Glutamatergic neuron (in vitro differentiated cells): ENCODE measurements around the gene GRB7. TPM values are rescaled to one million over a fixed set of nuclear protein-coding genes. Genes with fewer than 3 reads are reported as not detected.
"Not testable (repeated sequence)": the region's sequence is repeated elsewhere in the genome, so short reads cannot be mapped to it uniquely, and the experiment has no call there.

Experiments
- DNase-seq: peaks from one replicate; pipeline ENCODE4 v3.0.0; 2022
- H3K27ac Mint-ChIP-seq: one replicate; pipeline ENCODE4 v1.8.0; 2020; ENCODE audit warnings: mild to moderate bottlenecking, mixed read lengths, inconsistent platforms; ENCODE audit not compliant: unreplicated experiment
- H3K27me3 Mint-ChIP-seq: one replicate; pipeline ENCODE4 v1.8.0; 2020; ENCODE audit warnings: mild to moderate bottlenecking, moderate library complexity, mixed read lengths, inconsistent platforms; ENCODE audit not compliant: unreplicated experiment
- H3K36me3 Mint-ChIP-seq: one replicate; pipeline ENCODE4 v1.8.0; 2020; ENCODE audit warnings: mild to moderate bottlenecking, mixed read lengths, inconsistent platforms; ENCODE audit not compliant: unreplicated experiment
- H3K4me1 Mint-ChIP-seq: one replicate; pipeline ENCODE4 v1.8.0; 2020; ENCODE audit warnings: mild to moderate bottlenecking, low read depth, mixed read lengths, inconsistent platforms; ENCODE audit not compliant: unreplicated experiment
- H3K4me3 Mint-ChIP-seq: one replicate; pipeline ENCODE4 v1.8.0; 2020; ENCODE audit warnings: mild to moderate bottlenecking, mixed read lengths, inconsistent platforms; ENCODE audit not compliant: unreplicated experiment
- H3K9me3 Mint-ChIP-seq: one replicate; pipeline ENCODE4 v1.8.0; 2020; ENCODE audit warnings: mild to moderate bottlenecking, moderate library complexity, mixed read lengths, inconsistent platforms; ENCODE audit not compliant: unreplicated experiment
- total RNA-seq: library from RNA; stranded (reverse); fragmentation: NEBNext Ultra II Directional; extraction: Animal tissue kit (Norgen Biotek cat#: 25700); gene quantifications from one replicate; pipeline ENCODE4 v1.2.1, GENCODE V29; 2021; ENCODE audit not compliant: unreplicated experiment
- TF ChIP-seq, protein P1 (sequence below): fragments of 200-600 bp; sonication (generic); IDR thresholded peaks from one replicate; pipeline ENCODE4 v1.5.0; 2021; ENCODE audit not compliant: partially characterized antibody, unreplicated experiment

Gene GRB7
- total RNA-seq, 1 donor from 2014 or later = not detected

DNA sequence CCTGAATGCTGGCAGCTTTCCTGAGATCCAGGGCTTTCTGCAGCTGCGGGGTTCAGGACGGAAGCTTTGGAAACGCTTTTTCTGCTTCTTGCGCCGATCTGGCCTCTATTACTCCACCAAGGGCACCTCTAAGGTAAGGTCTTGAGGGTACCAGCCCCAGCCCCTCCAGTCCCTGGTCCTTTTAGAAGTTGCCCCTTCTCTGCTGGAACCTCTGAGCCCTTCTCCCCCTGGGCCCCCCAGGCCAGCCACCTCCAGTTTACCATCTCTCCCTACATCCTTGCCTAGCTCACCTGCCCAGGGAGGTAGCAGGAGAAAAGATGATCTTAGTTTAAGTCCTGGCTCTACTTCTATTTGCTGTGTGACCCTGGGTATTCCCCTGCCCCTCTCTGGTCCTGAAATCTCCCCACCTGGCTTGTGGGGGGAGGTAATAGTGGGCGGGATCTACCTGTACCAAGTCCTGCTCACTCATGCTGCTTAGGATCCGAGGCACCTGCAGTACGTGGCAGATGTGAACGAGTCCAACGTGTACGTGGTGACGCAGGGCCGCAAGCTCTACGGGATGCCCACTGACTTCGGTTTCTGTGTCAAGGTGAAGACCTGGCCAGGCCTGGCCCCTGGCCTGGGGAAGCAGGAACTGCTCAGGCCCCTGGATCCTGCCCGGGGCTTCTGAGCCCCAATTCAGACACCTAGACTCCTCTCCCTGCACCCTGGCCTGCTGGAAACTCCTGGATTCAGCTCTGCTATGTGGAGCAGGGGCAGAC is 6.5 kb downstream of the GRB7 start:
- H3K9me3 Mint-ChIP-seq = no peaks in the 10 kb centered on the region
- H3K27ac Mint-ChIP-seq = no peak overlapping the region
- H3K27me3 Mint-ChIP-seq = peaks cover 16% of the 10 kb centered on the region
- no peaks in the 10 kb centered on the region for H3K36me3 Mint-ChIP-seq
- H3K4me3 Mint-ChIP-seq = no peak overlapping the region
- no peak for DNase-seq
- TF ChIP-seq, protein P1, sequence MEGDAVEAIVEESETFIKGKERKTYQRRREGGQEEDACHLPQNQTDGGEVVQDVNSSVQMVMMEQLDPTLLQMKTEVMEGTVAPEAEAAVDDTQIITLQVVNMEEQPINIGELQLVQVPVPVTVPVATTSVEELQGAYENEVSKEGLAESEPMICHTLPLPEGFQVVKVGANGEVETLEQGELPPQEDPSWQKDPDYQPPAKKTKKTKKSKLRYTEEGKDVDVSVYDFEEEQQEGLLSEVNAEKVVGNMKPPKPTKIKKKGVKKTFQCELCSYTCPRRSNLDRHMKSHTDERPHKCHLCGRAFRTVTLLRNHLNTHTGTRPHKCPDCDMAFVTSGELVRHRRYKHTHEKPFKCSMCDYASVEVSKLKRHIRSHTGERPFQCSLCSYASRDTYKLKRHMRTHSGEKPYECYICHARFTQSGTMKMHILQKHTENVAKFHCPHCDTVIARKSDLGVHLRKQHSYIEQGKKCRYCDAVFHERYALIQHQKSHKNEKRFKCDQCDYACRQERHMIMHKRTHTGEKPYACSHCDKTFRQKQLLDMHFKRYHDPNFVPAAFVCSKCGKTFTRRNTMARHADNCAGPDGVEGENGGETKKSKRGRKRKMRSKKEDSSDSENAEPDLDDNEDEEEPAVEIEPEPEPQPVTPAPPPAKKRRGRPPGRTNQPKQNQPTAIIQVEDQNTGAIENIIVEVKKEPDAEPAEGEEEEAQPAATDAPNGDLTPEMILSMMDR = no peak
- no peaks in the 10 kb centered on the region for H3K4me1 Mint-ChIP-seq

DNA sequence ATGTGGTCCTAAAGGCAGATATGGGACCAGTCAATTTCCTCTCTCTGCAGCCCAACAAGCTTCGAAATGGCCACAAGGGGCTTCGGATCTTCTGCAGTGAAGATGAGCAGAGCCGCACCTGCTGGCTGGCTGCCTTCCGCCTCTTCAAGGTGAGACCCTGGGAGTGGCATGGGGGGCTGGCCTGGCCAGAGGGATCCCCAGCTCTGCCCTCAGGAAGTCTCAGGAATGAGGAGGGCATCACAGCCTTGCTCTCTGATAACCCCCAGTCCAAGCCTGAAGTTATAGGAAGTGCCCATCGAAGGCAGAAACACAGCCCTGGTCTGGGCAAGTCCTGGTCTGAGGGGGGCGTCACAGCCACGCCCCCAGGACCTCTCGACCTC is 7.1 kb downstream of the GRB7 start:
- no peaks in the 10 kb centered on the region for H3K9me3 Mint-ChIP-seq
- no peaks in the 10 kb centered on the region for H3K4me1 Mint-ChIP-seq
- no peak for DNase-seq
- H3K27me3 Mint-ChIP-seq = peaks cover 15% of the 10 kb centered on the region
- no peak overlapping the region for H3K27ac Mint-ChIP-seq
- H3K36me3 Mint-ChIP-seq = no peaks in the 10 kb centered on the region
- TF ChIP-seq, protein P1 = no peak
- H3K4me3 Mint-ChIP-seq = no peak overlapping the region

DNA sequence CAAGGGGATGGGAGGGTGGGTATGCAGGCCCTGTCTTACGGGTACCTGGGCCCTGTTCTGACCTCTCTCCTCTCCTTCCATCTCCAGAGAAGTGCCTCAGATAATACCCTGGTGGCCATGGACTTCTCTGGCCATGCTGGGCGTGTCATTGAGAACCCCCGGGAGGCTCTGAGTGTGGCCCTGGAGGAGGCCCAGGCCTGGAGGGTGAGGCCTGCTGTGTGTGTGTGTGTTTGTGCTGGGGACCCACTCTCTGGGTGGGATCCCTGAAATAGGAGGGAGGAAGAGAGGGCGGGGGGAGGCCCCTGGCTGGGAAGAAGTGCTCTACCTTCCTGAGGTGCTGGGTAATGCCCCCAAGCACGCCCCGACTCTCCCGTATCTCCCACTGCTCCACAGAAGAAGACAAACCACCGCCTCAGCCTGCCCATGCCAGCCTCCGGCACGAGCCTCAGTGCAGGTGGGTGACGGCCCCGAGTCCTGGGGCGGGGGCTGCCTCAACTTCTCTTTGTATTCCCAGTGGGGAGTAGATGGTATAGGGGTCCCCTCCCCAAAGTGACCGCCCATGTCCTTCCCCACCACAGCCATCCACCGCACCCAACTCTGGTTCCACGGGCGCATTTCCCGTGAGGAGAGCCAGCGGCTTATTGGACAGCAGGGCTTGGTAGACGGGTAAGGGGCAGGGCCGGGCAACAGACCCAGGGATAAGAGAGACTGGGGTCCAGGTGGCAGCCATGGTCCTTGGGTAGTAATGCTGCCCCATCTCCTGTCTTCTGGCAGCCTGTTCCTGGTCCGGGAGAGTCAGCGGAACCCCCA is 7.8 kb downstream of the GRB7 start:
- TF ChIP-seq, protein P1 = no peak
- H3K36me3 Mint-ChIP-seq = no peaks in the 10 kb centered on the region

DNA sequence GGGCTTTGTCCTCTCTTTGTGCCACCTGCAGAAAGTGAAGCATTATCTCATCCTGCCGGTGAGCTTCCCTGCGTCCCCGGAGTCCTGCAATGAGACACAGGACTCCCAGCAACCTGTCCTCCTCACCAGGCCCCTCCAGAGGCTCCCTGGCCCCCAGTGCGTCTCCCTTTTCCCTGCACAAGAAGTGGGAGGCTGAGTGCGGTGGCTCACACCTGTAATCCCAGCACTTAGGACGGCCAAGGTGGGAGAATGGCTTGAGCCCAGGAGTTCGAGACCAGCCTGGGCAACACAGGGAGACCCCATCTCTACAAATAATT is 8.4 kb downstream of the GRB7 start:
- H3K36me3 Mint-ChIP-seq = no peaks in the 10 kb centered on the region
- H3K9me3 Mint-ChIP-seq = no peaks in the 10 kb centered on the region
- H3K4me1 Mint-ChIP-seq = peaks cover 2% of the 10 kb centered on the region
- H3K4me3 Mint-ChIP-seq = no peak overlapping the region
- H3K27me3 Mint-ChIP-seq = peaks cover 5% of the 10 kb centered on the region
- TF ChIP-seq, protein P1 = no peak
- no peak overlapping the region for H3K27ac Mint-ChIP-seq
- DNase-seq = no peak

More for the DNA sequence above, 7.8 kb downstream of the GRB7 start:
- Mint-ChIP-seq H3K9me3 (no peaks in the 10 kb centered on the region), H3K27me3 (peaks cover 8% of the 10 kb centered on the region), H3K4me1 (peaks cover 2% of the 10 kb centered on the region), H3K4me3 (no peak overlapping the region), H3K27ac (no peak overlapping the region)
- DNase-seq = no peak

DNA sequence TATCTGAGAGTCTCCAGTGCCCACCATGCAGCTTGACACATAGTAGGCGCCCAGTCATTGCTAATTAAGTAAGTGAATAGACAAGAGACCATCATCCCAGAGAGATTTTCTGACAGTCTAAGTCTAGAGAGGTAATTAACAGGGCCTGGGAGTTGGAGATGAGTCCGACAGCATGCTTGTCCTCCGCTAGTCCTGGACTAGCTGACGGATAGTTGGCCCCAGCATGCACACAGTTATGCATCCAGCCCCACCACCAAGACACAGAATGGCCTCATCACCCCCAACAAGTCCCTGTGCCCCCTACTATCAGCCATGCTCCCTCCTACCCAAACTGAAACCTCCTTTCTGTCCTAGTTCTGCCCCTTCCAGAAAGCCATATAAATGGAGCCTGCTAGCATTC is 10.0 kb downstream of the GRB7 start:
- Mint-ChIP-seq H3K27me3 (peaks cover 5% of the 10 kb centered on the region), H3K9me3 (no peaks in the 10 kb centered on the region), H3K4me3 (no peak overlapping the region), H3K36me3 (no peaks in the 10 kb centered on the region), H3K27ac (no peak overlapping the region), H3K4me1 (peaks cover 2% of the 10 kb centered on the region)
- TF ChIP-seq, protein P1 = no peak
- no peak for DNase-seq

DNA sequence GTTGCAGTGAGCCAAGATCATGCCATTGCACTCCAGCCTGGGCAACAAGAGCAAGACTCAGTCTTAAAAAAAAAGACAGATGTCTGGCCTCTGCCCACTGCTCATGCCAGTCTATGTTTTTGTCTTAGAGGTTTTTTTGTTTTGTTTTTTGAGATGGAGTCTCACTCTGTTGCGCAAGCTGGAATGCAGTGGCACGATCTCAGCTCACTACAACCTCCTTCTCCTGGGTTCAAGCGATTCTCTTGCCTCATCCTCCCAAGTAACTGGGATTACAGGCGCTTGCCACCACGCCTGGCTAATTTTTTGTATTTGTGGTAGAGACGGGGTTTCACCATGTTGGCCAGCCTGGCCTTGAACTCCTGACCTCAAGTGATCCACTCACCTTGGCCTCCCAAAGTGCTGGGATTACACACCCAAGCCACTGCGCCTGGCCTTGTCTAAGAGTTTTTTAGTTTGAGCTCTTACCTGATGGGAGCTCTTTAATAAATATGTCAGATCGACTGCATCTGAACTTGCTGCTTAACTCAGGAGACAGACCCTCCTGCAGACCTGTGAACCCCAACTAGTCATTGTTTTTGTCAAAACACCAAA is 10.8 kb downstream of the GRB7 start:
- H3K4me3 Mint-ChIP-seq, H3K27me3 Mint-ChIP-seq: not testable (repeated sequence)

More for the DNA sequence above, 10.8 kb downstream of the GRB7 start:
- H3K36me3 Mint-ChIP-seq, H3K4me1 Mint-ChIP-seq, H3K9me3 Mint-ChIP-seq, DNase-seq, H3K27ac Mint-ChIP-seq: not testable (repeated sequence)
